HepG2 (cell line): Measurements from ENCODE around the gene PSEN1. TPM values are rescaled to one million over a fixed set of nuclear protein-coding genes. Genes with fewer than 3 reads are reported as not detected.

Source experiments
- ATAC-seq: fragments of 200-7000 bp; cut with Tn5 transposase; 3 replicates; pipeline ENCODE4 v1.9.1; 2020; ENCODE audit warnings: mild to moderate bottlenecking, moderate library complexity
- BruUV-seq: library from RNA; stranded (reverse); fragments of 400-500 nt; replicated peaks from 2 replicates; lab custom pipeline; 2021; lab: Mats Ljungman, UMichigan
- CTCF ChIA-PET: fragments of 300-600 bp; formaldehyde crosslinking; extraction: SDS; loops from one replicate; lab custom pipeline; 2021; ENCODE audit warnings: low total read pairs, inconsistent platforms, low intra/inter-chr PET ratio; lab: Yijun Ruan, JAX
- POLR2A ChIA-PET: fragments of 350-600 bp; sonication (Branson Sonifier 250); formaldehyde crosslinking; loops from one replicate; lab custom pipeline; 2020; ENCODE audit warnings: antibody characterized with exemption, inconsistent platforms; lab: Yijun Ruan, JAX
- DNase-seq: peaks from one replicate; pipeline ENCODE4 v3.0.0-alpha.2; 2015; ENCODE audit warnings: low spot score
- FAIRE-seq: peaks from 3 replicates; lab custom pipeline; 2011; peaks lifted over from hg19 to GRCh38; lab: Jason Lieb, UNC
- H2AFZ ChIP-seq: one replicate; pipeline ENCODE4 v1.6.1; 2011; ENCODE audit warnings: low read length, inconsistent platforms
- H3K27ac ChIP-seq: fragments of 300-600 bp; 3 replicates; pipeline ENCODE4 v1.8.0; 2011; ENCODE audit warnings: mixed run types, mild to moderate bottlenecking, mixed read lengths, low read length, inconsistent platforms; ENCODE audit not compliant: insufficient read depth; ENCODE audit errors: extremely low read length
- H3K27me3 ChIP-seq, 2 experiments: fragments of 200-600 bp in 1 of 2; 2 replicates in 1 of 2; 3 replicates in 1 of 2; pipeline versions ENCODE4 v1.6.0 to v1.8.0; 2011; ENCODE audit warnings: low read length in 2 of 2, mild to moderate bottlenecking in 2 of 2, moderate library complexity in 2 of 2, inconsistent platforms in 1 of 2; ENCODE audit not compliant: insufficient read depth in 2 of 2, control insufficient read depth in 1 of 2
- H3K36me3 ChIP-seq, 2 experiments: fragments of 200-600 bp in 1 of 2; replicated peaks in 1 of 2; 2 replicates in 1 of 2; 3 replicates in 1 of 2; pipeline versions ENCODE4 v1.5.1 to v1.8.0; 2011; ENCODE audit warnings: low read length in 2 of 2, inconsistent platforms in 1 of 2; ENCODE audit not compliant: insufficient read depth in 2 of 2, control insufficient read depth in 1 of 2
- H3K4me1 ChIP-seq: 2 replicates; pipeline ENCODE4 v1.5.1; 2012; ENCODE audit warnings: low read length, inconsistent platforms; ENCODE audit not compliant: insufficient read depth
- H3K4me2 ChIP-seq: 2 replicates; pipeline ENCODE4 v1.6.0; 2011; ENCODE audit warnings: low read depth, low read length, inconsistent platforms
- H3K4me3 ChIP-seq, 3 experiments: fragments of 200-600 bp in 1 of 3; sonication (generic), shearing (Covaris generic) in 1 of 3; replicated peaks in 1 of 3; 2 replicates each; pipeline ENCODE4 v1.5.1; 2011 to 2016; ENCODE audit warnings: low read length in 3 of 3, inconsistent platforms in 2 of 3, low read depth in 2 of 3, mild to moderate bottlenecking in 2 of 3, control low read depth in 1 of 3, mixed read lengths in 1 of 3; ENCODE audit not compliant: insufficient read depth in 1 of 3
- H3K79me2 ChIP-seq: one replicate; pipeline ENCODE4 v1.6.1; 2011; ENCODE audit warnings: low read length, inconsistent platforms; ENCODE audit not compliant: insufficient read depth
- H3K9ac ChIP-seq: 2 replicates; pipeline ENCODE4 v1.6.0; 2011; ENCODE audit warnings: mild to moderate bottlenecking, low read depth, low read length, inconsistent platforms; ENCODE audit not compliant: insufficient read depth
- H3K9me3 ChIP-seq: 2 replicates; pipeline ENCODE4 v1.5.1; 2012; ENCODE audit warnings: mild to moderate bottlenecking, low read length
- H4K20me1 ChIP-seq: 2 replicates; pipeline ENCODE4 v1.6.0; 2011; ENCODE audit warnings: inconsistent platforms, mild to moderate bottlenecking, low read length, moderate library complexity; ENCODE audit not compliant: insufficient read depth
- HMGXB4 ChIP-seq, 2 experiments: sonication (generic) in 1 of 2; formaldehyde crosslinking in 1 of 2; IDR thresholded peaks; 2 replicates each; pipeline versions ENCODE4 v1.4.0 to v1.6.1; 2018 to 2020; ENCODE audit warnings: missing genetic modification reagents in 2 of 2, borderline replicate concordance in 1 of 2, low read depth in 1 of 2, mild to moderate bottlenecking in 1 of 2, missing biosample characterization in 1 of 2
- MEIS1 ChIP-seq: sonication (generic); formaldehyde crosslinking; IDR thresholded peaks from 2 replicates; pipeline ENCODE4 v1.9.0; 2021; ENCODE audit warnings: mild to moderate bottlenecking, missing genetic modification reagents, moderate library complexity, borderline replicate concordance
- PRMT3 ChIP-seq: sonication (generic); formaldehyde crosslinking; IDR thresholded peaks from 2 replicates; pipeline ENCODE4 v1.8.1; 2022; ENCODE audit warnings: low read depth, mild to moderate bottlenecking, moderate library complexity, missing genetic modification reagents, borderline replicate concordance
- RBM22 ChIP-seq: fragments of 200-400 bp; formaldehyde crosslinking; optimal IDR thresholded peaks from 2 replicates; pipeline ENCODE3; 2017; ENCODE audit warnings: mild to moderate bottlenecking, low read length, moderate library complexity
- SMARCE1 ChIP-seq: fragments of 450-650 bp; IDR thresholded peaks from 2 replicates; pipeline ENCODE4 v1.6.1; 2017; ENCODE audit warnings: borderline replicate concordance
- YEATS4 ChIP-seq: sonication (generic); formaldehyde crosslinking; IDR thresholded peaks from 2 replicates; pipeline ENCODE4 v1.4.0; 2020; ENCODE audit warnings: missing genetic modification reagents, borderline replicate concordance
- ZC3H13 ChIP-seq: sonication (generic); formaldehyde crosslinking; IDR thresholded peaks from 2 replicates; pipeline ENCODE4 v1.8.1; 2023; ENCODE audit warnings: mild to moderate bottlenecking, missing genetic modification reagents, moderate library complexity
- ZNF232 ChIP-seq: sonication (generic); formaldehyde crosslinking; IDR thresholded peaks from 2 replicates; pipeline ENCODE4 v1.4.0; 2020; ENCODE audit warnings: missing genetic modification reagents, borderline replicate concordance
- ZNF317 ChIP-seq: sonication (generic); formaldehyde crosslinking; IDR thresholded peaks from 2 replicates; pipeline ENCODE4 v1.5.0; 2020; ENCODE audit warnings: mild to moderate bottlenecking, missing genetic modification reagents
- ZNF326 ChIP-seq: sonication (generic); formaldehyde crosslinking; IDR thresholded peaks from 2 replicates; pipeline ENCODE4 v1.4.0; 2020; ENCODE audit warnings: missing genetic modification reagents, borderline replicate concordance
- ZNF570 ChIP-seq: sonication (generic); formaldehyde crosslinking; IDR thresholded peaks from 2 replicates; pipeline ENCODE4 v1.4.0; 2020; ENCODE audit warnings: mild to moderate bottlenecking, missing genetic modification reagents, borderline replicate concordance
- ZNF574 ChIP-seq: sonication (generic); formaldehyde crosslinking; IDR thresholded peaks from 2 replicates; pipeline ENCODE4 v1.4.0; 2020; ENCODE audit warnings: missing genetic modification reagents
- ZNF589 ChIP-seq: sonication (generic); formaldehyde crosslinking; conservative IDR thresholded peaks from 2 replicates; pipeline ENCODE4 v1.8.0; 2022; ENCODE audit warnings: mild to moderate bottlenecking, moderate library complexity, missing genetic modification reagents
- ZNF598 ChIP-seq: sonication (generic); formaldehyde crosslinking; IDR thresholded peaks from 2 replicates; pipeline ENCODE4 v1.5.1; 2020; ENCODE audit warnings: mild to moderate bottlenecking, missing genetic modification reagents, borderline replicate concordance
- ZNF746 ChIP-seq: sonication (generic); formaldehyde crosslinking; IDR thresholded peaks from 2 replicates; pipeline ENCODE4 v1.8.0; 2022; ENCODE audit warnings: mild to moderate bottlenecking, missing genetic modification reagents
- ZNF784 ChIP-seq: sonication (generic); formaldehyde crosslinking; IDR thresholded peaks from 2 replicates; pipeline ENCODE4 v1.5.1; 2020; ENCODE audit warnings: missing genetic modification reagents, mild to moderate bottlenecking, borderline replicate concordance
- whole genome bisulfite sequencing: methylation state at CpG from one replicate; pipeline ENCODE4 v1.1.6; 2017; ENCODE audit warnings: low lambda C conversion rate; 5-methylcytosine and 5-hydroxymethylcytosine counted together
- in situ Hi-C: cut with HindIII; loops from 2 replicates; pipeline ENCODE4 v1.10.0; 2017; ENCODE audit warnings: low pct_unique_long_range_greater_than_20kb; ENCODE audit not compliant: extremely low pct_ligation_motif_present
- intact Hi-C: fragments of 100-400 bp; cut with micrococcal nuclease; formaldehyde crosslinking; loops from one replicate; pipeline ENCODE4 v1.10.0; 2022; ENCODE audit not compliant: unreplicated experiment
- polyA plus RNA-seq, 8 experiments: library from polyadenylated mRNA; depleted of rRNA in 3 of 8; stranded (reverse) in 7 of 8; unstranded in 1 of 8; fragments of >200 nt; fragmentation: Illumina TruSeq in 4 of 8; extraction: Trizol in 4 of 8; gene quantifications; 2 replicates each; pipeline versions ENCODE4 v1.2.1 to v1.2.3, GENCODE V29; 2011 to 2016; ENCODE audit warnings: low read depth in 4 of 8, missing spikeins in 1 of 8, mixed read lengths in 1 of 8; ENCODE audit not compliant: insufficient read depth in 1 of 8
- total RNA-seq, 5 experiments: library from RNA; depleted of rRNA; stranded (reverse); fragments of >200 nt; fragmentation: Illumina TruSeq; extraction: Trizol; gene quantifications; 2 replicates each; pipeline ENCODE4 v1.2.3, GENCODE V29; 2016; ENCODE audit warnings: low read depth in 1 of 5

The PSEN1 gene
- total and polyA plus RNA-seq, 2 of the 13 experiments (the other 11 are each of a cell fraction or from before 2014, with no cell fraction given) = 12.5 to 26.6 TPM

- TF ChIP-seq ZNF784 (CRISPR knock-in tag) (no peak), PRMT3 (no peak), ZNF589 (CRISPR knock-in tag) (no peak), RBM22 (no peak), ZNF232 (CRISPR knock-in tag) (no peak)
These were observed 121.8 kb downstream of the PSEN1 start (continued) for GRCh38 chr14:73258076-73258475.

GRCh38 chr14:73258845-73259611, 122.7 kb downstream of the PSEN1 start:
- ATAC-seq (no peak; the same call in 1 of the 3 replicates), FAIRE-seq (no peak), DNase-seq (no peak)
- CTCF ChIA-PET = no interaction called here
- no peak overlapping the region for H3K9ac ChIP-seq
- H4K20me1 ChIP-seq = no peaks in the 10 kb centered on the region
- intact Hi-C loops (no loop called here), in situ Hi-C loops (no loop called here)
- H3K9me3 ChIP-seq = no peaks in the 10 kb centered on the region
- H3K4me3 ChIP-seq = peak overlapping the region in 1 of 3 experiments; percentile 28; a peak in 1 of 6 replicates
- H3K4me1 ChIP-seq = peaks cover 46% of the 10 kb centered on the region
- H2AFZ ChIP-seq = no peak overlapping the region
- WGBS = 6% methylated on average over 9 of the region's 20 CpGs
- H3K36me3 ChIP-seq = no peaks in the 10 kb centered on the region
- H3K79me2 ChIP-seq = no peaks in the 10 kb centered on the region
- BruUV-seq = no TSS peak
- peaks cover 10 to 62% of the 10 kb centered on the region in 2 experiments; a peak in 3 of 5 replicates for H3K27me3 ChIP-seq
- POLR2A ChIA-PET = no interaction called here
- peak overlapping the region; percentile 33 for H3K4me2 ChIP-seq
- H3K27ac ChIP-seq = no peak overlapping the region
- TF ChIP-seq ZNF570 (no peak), YEATS4 (CRISPR knock-in tag) (no peak), ZNF574 (CRISPR knock-in tag) (no peak), MEIS1 (CRISPR knock-in tag) (no peak), ZNF317 (CRISPR knock-in tag) (no peak), ZNF598 (CRISPR knock-in tag) (no peak), ZC3H13 (CRISPR knock-in tag) (no peak), SMARCE1 (no peak), ZNF326 (CRISPR knock-in tag) (no peak), ZNF746 (CRISPR knock-in tag) (no peak), HMGXB4 (CRISPR knock-in tag; IDR thresholded peaks at IDR 0.05; ENCODE audit: borderline replicate concordance in 1 of 2, low read depth in 1 of 2) (no peak)
